Memory B cell (primary cell): Measurements from ENCODE around the gene KDM2B.
A peak's percentile ranks its signal among the peaks of the same experiment; 100 is the strongest.
"Not testable (repeated sequence)": the region's sequence is repeated elsewhere in the genome, so short reads cannot be mapped to it uniquely, and the experiment has no call there.

Experiments
- ATAC-seq: fragments of 150-1000 bp; cut with Tn5 transposase; 2 replicates; pipeline ENCODE4 v1.10.0; 2021; ENCODE audit warnings: low read depth, mild to moderate bottlenecking, moderate library complexity
- DNase-seq, 2 donors: peaks; one replicate each; pipeline ENCODE4 v3.0.0; 2022; ENCODE audit warnings: low spot score in 2 of 2
- H3K27ac Mint-ChIP-seq: one replicate; pipeline ENCODE4 v1.8.0; 2022; ENCODE audit warnings: mild to moderate bottlenecking, moderate library complexity, mixed read lengths
- H3K27me3 Mint-ChIP-seq: one replicate; pipeline ENCODE4 v1.8.0; 2022; ENCODE audit warnings: mixed read lengths
- H3K36me3 Mint-ChIP-seq: one replicate; pipeline ENCODE4 v1.8.0; 2022; ENCODE audit warnings: mild to moderate bottlenecking, mixed read lengths
- H3K4me1 Mint-ChIP-seq: one replicate; pipeline ENCODE4 v1.8.0; 2022; ENCODE audit warnings: mixed read lengths
- H3K4me3 Mint-ChIP-seq: one replicate; pipeline ENCODE4 v1.8.0; 2022; ENCODE audit warnings: mild to moderate bottlenecking, moderate library complexity, mixed read lengths
- H3K9me3 Mint-ChIP-seq: one replicate; pipeline ENCODE4 v1.8.0; 2022; ENCODE audit warnings: mixed read lengths

KDM2B gene

DNA sequence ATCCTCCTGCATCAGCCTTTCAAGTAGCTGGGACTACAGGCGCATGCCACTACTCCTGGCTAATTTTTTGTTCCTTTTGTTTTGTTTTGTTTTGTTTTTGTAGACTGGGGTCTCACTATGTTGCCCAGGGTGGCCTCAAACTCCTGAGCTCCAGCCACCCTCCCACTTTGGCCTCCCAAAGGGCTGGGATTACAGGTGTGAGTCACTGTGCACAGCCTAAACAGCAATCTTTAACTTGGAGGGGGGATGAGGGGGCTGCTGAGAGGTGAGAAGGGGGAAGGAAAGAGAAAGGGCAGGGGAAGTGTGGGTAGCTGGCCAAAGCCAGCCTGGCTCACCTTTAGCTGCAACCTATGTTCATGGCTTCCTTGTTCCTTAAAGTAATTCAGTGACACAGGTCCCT is 77.4 kb downstream of the KDM2B start:
- no peak overlapping the region for H3K4me3 Mint-ChIP-seq
- peak overlapping the region; percentile 55 for H3K27ac Mint-ChIP-seq
- peaks cover 6% of the 10 kb centered on the region for H3K4me1 Mint-ChIP-seq
- H3K27me3 Mint-ChIP-seq: no peaks in the 10 kb centered on the region
- DNase-seq: no peak
- peaks cover 9% of the 10 kb centered on the region for H3K36me3 Mint-ChIP-seq
- H3K9me3 Mint-ChIP-seq: no peaks in the 10 kb centered on the region
- no peak for ATAC-seq

- ATAC-seq: no peak
- Mint-ChIP-seq H3K4me3 (no peak overlapping the region), H3K27ac (no peak overlapping the region), H3K36me3 (peaks cover 7% of the 10 kb centered on the region), H3K4me1 (peaks cover 4% of the 10 kb centered on the region), H3K9me3 (no peaks in the 10 kb centered on the region), H3K27me3 (no peaks in the 10 kb centered on the region)
- DNase-seq: no peak
Measured at GRCh38 chr12:121501946-121502345, 78.9 kb downstream of the KDM2B start.

DNA sequence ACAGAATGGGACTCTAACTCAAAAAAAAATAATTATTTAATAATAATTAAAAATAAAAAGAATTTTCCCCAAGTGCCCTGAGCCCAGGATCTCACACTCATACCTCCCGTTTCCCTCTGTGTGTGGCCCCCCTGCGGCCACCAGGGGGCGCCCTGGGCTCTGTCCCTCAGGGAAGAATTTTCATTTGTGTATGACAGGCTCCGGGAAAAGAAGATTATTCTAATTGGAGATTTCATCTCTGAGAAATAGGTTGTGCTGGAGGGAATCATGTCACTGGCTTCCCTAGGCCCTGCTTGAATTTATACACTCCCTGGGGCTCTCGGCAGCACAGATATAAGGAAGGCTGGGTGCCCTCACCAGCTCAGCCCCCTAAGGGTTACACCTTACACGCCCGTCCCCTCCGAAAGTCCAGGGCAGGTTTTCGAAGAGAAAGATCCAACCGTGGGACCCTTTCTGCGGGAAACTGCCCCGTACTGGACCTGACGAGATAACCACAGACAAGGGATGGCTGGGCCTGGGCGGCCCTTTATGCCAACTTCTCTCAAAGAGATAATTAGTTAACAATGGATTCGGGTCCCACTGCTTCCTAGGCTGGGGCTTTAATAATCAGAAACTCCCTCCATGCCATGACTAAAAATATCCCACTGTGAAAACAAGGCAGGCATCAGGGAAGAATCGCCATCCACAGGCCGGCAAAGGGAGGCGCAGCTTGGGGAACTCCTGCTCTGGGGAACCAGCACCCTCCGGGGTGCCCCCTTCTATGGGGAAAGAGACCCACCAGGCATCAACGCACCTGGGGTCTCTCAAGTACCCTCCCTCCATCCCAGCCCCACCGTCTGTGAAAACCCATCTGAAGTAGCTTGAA is 80.7 kb downstream of the KDM2B start:
- Mint-ChIP-seq H3K9me3 (no peaks in the 10 kb centered on the region), H3K27ac (peak overlapping the region; percentile 12), H3K27me3 (no peaks in the 10 kb centered on the region), H3K36me3 (peaks cover 9% of the 10 kb centered on the region), H3K4me1 (peaks cover 6% of the 10 kb centered on the region), H3K4me3 (no peak overlapping the region)
- DNase-seq (peak; percentile 76 to 79), ATAC-seq (peak; percentile 91)

- Mint-ChIP-seq H3K4me3 (no peak overlapping the region), H3K36me3 (peaks cover 6% of the 10 kb centered on the region), H3K27ac (peak overlapping the region; percentile 86), H3K4me1 (peaks cover 11% of the 10 kb centered on the region), H3K9me3 (no peaks in the 10 kb centered on the region), H3K27me3 (no peaks in the 10 kb centered on the region)
- no peak for ATAC-seq
- DNase-seq: no peak
Measured at GRCh38 chr12:121495746-121496145, 85.1 kb downstream of the KDM2B start.

DNA sequence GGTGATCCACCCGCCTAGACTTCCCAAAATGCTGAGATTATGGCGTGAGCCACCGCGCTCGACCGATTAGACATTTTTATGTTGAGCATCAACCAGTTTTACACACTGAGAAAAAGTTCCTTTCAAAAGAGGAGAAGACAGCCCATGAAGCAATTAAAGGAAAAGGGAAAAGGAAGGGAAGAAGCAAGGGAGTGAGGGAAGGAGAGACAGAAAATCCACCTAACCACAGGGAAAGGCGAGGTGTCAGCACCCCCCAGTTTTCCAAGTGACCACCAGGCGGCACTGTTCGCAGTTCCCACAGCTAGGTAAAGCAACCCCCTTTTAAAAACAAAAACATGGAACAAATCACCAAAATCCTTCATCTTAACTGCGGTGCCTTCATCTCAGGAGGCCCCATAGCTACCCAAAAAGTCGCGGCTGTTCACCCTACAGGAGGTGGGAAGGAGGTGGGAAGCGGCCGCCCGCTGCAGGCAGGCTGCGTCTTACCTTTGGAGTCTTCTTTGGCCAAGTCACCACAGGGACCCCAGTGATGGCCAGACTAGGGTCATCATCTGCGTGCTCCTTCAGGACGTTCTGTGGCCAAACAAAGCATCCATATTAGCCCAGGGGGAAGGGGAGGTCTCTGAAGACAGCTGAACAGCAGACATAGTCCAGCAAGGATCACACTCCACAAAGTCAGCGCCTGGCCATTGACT is 86.6 kb downstream of the KDM2B start:
- peaks cover 16% of the 10 kb centered on the region for H3K4me1 Mint-ChIP-seq
- peak; percentile 60 to 67 for DNase-seq

GRCh38 chr12:121490401-121491281 is 90.2 kb downstream of the KDM2B start:
- H3K4me1 Mint-ChIP-seq: peaks cover 16% of the 10 kb centered on the region
- peak overlapping the region; percentile 43 for H3K4me3 Mint-ChIP-seq
- H3K27ac Mint-ChIP-seq: peak overlapping the region; percentile 75
- DNase-seq: no peak
- ATAC-seq: peak; percentile 67
- no peaks in the 10 kb centered on the region for H3K27me3 Mint-ChIP-seq
- no peaks in the 10 kb centered on the region for H3K9me3 Mint-ChIP-seq
- H3K36me3 Mint-ChIP-seq: peaks cover 8% of the 10 kb centered on the region

More for the DNA sequence above, 86.6 kb downstream of the KDM2B start:
- Mint-ChIP-seq H3K4me3 (no peak overlapping the region), H3K9me3 (no peaks in the 10 kb centered on the region), H3K36me3 (peaks cover 6% of the 10 kb centered on the region), H3K27ac (peak overlapping the region; percentile 28), H3K27me3 (no peaks in the 10 kb centered on the region)
- peak; percentile 70 for ATAC-seq

DNA sequence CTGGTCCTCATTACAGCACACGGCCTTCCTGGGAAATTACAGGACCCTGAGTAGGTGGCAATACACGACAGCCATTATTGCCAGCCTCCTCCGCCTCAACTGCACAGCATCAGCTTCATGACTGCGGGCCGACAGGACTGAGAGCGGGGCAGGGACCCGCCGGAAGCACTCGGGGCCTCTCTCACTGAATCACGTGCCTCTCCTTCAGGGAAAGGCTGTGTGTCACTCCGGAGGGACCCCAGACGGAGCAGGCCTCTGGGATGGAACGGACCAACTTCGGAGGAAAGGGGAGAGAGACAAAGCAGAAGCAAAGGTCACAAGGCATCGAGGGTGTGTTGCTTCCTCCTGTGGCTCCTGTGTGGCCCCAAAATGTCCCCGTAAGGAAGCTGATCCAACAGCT is 90.9 kb downstream of the KDM2B start:
- no peak for ATAC-seq
- peaks cover 8% of the 10 kb centered on the region for H3K36me3 Mint-ChIP-seq
- DNase-seq: no peak
- H3K4me1 Mint-ChIP-seq: peaks cover 17% of the 10 kb centered on the region
- H3K9me3 Mint-ChIP-seq: no peaks in the 10 kb centered on the region
- no peaks in the 10 kb centered on the region for H3K27me3 Mint-ChIP-seq
- no peak overlapping the region for H3K27ac Mint-ChIP-seq
- H3K4me3 Mint-ChIP-seq: no peak overlapping the region

- Mint-ChIP-seq H3K27ac (no peak overlapping the region), H3K9me3 (no peaks in the 10 kb centered on the region), H3K27me3 (no peaks in the 10 kb centered on the region), H3K4me3 (no peak overlapping the region), H3K4me1 (peaks cover 21% of the 10 kb centered on the region), H3K36me3 (peaks cover 21% of the 10 kb centered on the region)
- ATAC-seq (no peak), DNase-seq (no peak)
Measured at GRCh38 chr12:121484967-121485366, 95.9 kb downstream of the KDM2B start.

- not testable (repeated sequence) for H3K27ac Mint-ChIP-seq, DNase-seq
Measured at GRCh38 chr12:121484564-121484963, 96.3 kb downstream of the KDM2B start.

GRCh38 chr12:121483949-121484348 is 96.9 kb downstream of the KDM2B start:
- Mint-ChIP-seq H3K9me3 (no peaks in the 10 kb centered on the region), H3K36me3 (peaks cover 22% of the 10 kb centered on the region), H3K27me3 (no peaks in the 10 kb centered on the region), H3K4me1 (peaks cover 21% of the 10 kb centered on the region), H3K27ac (peak overlapping the region; percentile 36), H3K4me3 (no peak overlapping the region)
- no peak for DNase-seq
- ATAC-seq: no peak

More at GRCh38 chr12:121484564-121484963, 96.3 kb downstream of the KDM2B start:
- Mint-ChIP-seq H3K4me1 (peaks cover 21% of the 10 kb centered on the region), H3K36me3 (peaks cover 22% of the 10 kb centered on the region)
- not testable (repeated sequence) for ATAC-seq, H3K9me3 Mint-ChIP-seq, H3K4me3 Mint-ChIP-seq, H3K27me3 Mint-ChIP-seq

GRCh38 chr12:121476477-121476876 is 104.3 kb downstream of the KDM2B start:
- DNase-seq (no peak), ATAC-seq (no peak)
- H3K36me3 Mint-ChIP-seq: peaks cover 14% of the 10 kb centered on the region
- H3K27me3 Mint-ChIP-seq: no peaks in the 10 kb centered on the region
- H3K4me3 Mint-ChIP-seq: no peak overlapping the region
- peaks cover 14% of the 10 kb centered on the region for H3K4me1 Mint-ChIP-seq
- no peak overlapping the region for H3K27ac Mint-ChIP-seq
- no peaks in the 10 kb centered on the region for H3K9me3 Mint-ChIP-seq

DNA sequence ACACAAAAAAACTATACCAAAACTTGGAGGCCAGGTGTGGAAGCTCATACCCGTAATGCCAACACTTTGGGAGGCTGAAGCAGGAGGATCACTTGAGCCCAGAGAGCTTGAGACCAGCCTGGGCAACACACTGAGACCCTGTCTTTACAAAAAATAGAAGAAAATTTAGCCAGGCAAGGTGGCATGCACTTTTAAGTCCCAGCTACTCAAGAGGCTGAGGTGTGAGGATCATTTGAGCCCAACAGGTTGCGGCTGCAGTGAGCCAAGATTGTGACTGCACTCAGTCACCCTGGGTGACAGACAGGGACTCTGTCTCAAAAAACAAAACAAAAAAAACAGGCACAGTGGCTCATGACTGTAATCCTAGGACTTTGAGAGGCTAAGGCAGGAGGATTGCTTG is 105.5 kb downstream of the KDM2B start:
- Mint-ChIP-seq H3K9me3 (no peaks in the 10 kb centered on the region), H3K27me3 (no peaks in the 10 kb centered on the region), H3K4me1 (peaks cover 18% of the 10 kb centered on the region), H3K27ac (no peak overlapping the region), H3K4me3 (no peak overlapping the region), H3K36me3 (peaks cover 9% of the 10 kb centered on the region)
- ATAC-seq (no peak), DNase-seq (no peak)

DNA sequence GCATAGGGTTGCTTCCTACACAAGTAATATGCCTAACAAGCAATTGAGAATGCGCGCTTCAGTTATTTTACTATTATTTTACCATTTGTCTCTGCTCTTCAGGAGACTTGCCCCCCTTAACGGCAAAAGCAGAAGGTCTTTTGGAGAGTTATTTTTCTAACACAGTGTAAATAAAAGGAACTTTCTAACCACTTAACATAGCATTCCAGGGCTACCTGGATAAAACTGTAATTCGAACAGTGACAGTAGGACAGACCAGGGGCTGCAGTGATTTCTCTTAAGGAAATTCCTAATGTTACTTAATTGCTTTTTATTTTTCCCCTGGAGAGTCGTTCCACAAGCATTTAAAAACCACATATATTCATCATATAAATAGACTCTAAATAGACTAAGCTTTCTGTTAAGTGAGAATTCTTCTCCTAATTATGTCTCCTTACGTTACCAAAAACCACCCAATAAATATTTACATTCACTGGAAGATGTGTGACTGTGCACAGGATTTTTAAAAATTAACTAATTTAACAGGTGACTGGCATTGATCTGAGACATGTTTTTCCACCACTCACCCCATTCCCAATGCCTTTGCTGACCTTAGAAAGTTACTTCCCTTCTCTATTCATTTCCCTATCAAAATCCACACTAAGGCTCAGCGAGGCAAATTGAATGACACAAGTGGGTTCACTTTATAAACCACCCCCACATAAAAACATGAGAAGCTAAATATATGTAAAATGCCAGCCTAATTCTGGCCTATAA is 108.5 kb downstream of the KDM2B start:
- no peak for DNase-seq
- Mint-ChIP-seq H3K4me1 (peaks cover 21% of the 10 kb centered on the region), H3K27ac (peak overlapping the region; percentile 87), H3K9me3 (no peaks in the 10 kb centered on the region), H3K36me3 (peaks cover 6% of the 10 kb centered on the region), H3K27me3 (no peaks in the 10 kb centered on the region), H3K4me3 (no peak overlapping the region)
- ATAC-seq: no peak
